ACC112 (cell line): ENCODE measurements around the gene TMEM9B.
A peak's percentile ranks its signal among the peaks of the same experiment; 100 is the strongest.

ENCODE experiments used
- H2AFZ ChIP-seq: fragments of 200-600 bp; sonication (generic); one replicate; pipeline ENCODE4 v1.6.0; 2017; ENCODE audit warnings: antibody characterized with exemption, low read length; ENCODE audit not compliant: unreplicated experiment
- H3K27ac ChIP-seq: fragments of 200-600 bp; sonication (generic); 2 replicates; pipeline ENCODE4 v1.5.1; 2014; ENCODE audit warnings: low read depth, mild to moderate bottlenecking, antibody characterized with exemption, low read length, moderate library complexity
- H3K27me3 ChIP-seq: fragments of 200-600 bp; sonication (generic); 2 replicates; pipeline ENCODE4 v1.6.1; 2014; ENCODE audit warnings: mild to moderate bottlenecking, antibody characterized with exemption, low read length, moderate library complexity, mixed read lengths; ENCODE audit not compliant: insufficient read depth
- H3K36me3 ChIP-seq: fragments of 200-600 bp; sonication (generic); 2 replicates; pipeline ENCODE4 v1.6.1; 2016; ENCODE audit warnings: mild to moderate bottlenecking, antibody characterized with exemption, low read length, moderate library complexity, mixed read lengths; ENCODE audit not compliant: insufficient read depth
- H3K4me1 ChIP-seq: fragments of 200-600 bp; sonication (generic); one replicate; pipeline ENCODE4 v1.6.1; 2016; ENCODE audit warnings: low read length, mixed read lengths; ENCODE audit not compliant: insufficient read depth, unreplicated experiment, control insufficient read depth
- H3K4me3 ChIP-seq: fragments of 200-600 bp; sonication (generic); 2 replicates; pipeline ENCODE4 v1.5.1; 2014; ENCODE audit warnings: mild to moderate bottlenecking, low read depth, low read length
- H3K79me2 ChIP-seq: fragments of 200-600 bp; sonication (generic); one replicate; pipeline ENCODE4 v1.6.0; 2016; ENCODE audit warnings: low read length; ENCODE audit not compliant: control insufficient read depth, unreplicated experiment, insufficient read depth

The TMEM9B gene

DNA sequence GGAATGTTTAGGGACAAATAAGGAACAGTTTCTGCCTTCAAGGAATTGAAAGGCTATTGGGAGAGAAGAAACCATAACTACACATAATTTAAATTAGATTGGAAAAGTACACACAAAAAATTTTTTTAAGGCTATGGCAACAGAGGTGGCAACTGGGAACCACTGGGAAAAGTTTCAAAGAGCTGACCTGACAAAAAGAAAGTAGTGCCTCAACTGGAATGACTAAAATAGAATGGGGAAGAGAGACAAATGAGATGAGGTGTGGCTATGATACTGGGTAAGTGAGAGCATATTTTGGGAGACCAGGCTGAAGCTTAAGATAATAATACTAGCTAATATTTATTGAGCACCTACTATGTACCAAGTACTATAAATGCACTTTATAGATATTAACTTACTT lies 56.1 kb downstream of the TMEM9B start:
- peaks cover 13% of the 10 kb centered on the region for H3K79me2 ChIP-seq
- no peak overlapping the region for H3K27ac ChIP-seq
- no peaks in the 10 kb centered on the region for H3K36me3 ChIP-seq
- no peak overlapping the region for H2AFZ ChIP-seq
- no peak overlapping the region for H3K4me3 ChIP-seq
- H3K27me3 ChIP-seq: no peaks in the 10 kb centered on the region
- peaks cover 29% of the 10 kb centered on the region for H3K4me1 ChIP-seq

DNA sequence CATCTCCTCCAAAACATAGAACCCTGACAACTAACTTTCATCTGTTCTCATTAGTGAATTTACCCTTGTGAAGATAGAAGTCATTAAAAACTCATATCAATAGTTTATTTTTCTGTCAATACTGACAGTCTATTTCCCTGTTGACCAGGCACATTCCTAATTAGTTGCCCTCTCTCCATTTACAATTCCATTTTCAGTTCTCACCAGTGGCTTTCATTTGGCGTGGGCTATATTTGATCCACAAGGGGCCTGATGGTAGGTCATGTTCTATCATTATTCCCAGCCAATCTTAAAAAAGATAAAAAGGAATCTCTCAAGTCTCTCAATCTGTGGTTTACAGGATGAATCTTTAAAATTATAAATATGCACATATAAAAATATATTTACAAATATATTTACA lies 57.1 kb downstream of the TMEM9B start:
- Histone ChIP-seq H3K27me3 (no peaks in the 10 kb centered on the region), H3K36me3 (no peaks in the 10 kb centered on the region), H3K27ac (peak overlapping the region; percentile 77), H2AFZ (peak overlapping the region; percentile 80), H3K79me2 (peaks cover 7% of the 10 kb centered on the region), H3K4me1 (peaks cover 26% of the 10 kb centered on the region), H3K4me3 (peak overlapping the region; percentile 66)

DNA sequence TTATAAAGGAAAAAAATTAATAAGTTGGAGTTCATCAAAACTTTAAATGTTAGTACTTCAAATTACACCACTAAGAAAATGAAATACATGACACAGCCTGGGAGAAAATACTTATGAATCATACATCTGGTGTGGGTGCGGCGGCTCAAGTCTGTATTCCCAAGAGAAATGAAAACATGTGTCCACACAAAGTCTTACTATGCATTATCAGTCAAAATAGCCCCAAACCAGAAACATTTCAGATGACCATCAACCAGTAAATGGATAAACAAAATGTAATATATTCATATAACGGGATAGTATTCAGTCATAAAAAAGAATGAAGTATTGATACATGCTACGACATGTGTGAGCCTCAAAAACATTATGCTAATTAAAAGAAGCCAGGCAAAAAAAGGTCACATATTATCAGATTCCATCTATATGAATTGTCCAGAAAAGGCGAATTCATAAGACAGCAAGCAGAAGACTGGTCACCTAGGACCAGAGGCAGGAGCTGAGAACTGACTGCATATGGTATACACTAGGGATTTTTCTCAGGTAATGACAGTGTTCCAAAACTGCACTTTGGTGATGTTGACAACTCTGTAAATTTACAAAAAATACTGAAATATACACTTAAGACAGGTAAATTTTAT lies 58.6 kb downstream of the TMEM9B start:
- H3K79me2 ChIP-seq: no peaks in the 10 kb centered on the region
- H3K4me3 ChIP-seq: peak overlapping the region; percentile 37
- no peaks in the 10 kb centered on the region for H3K36me3 ChIP-seq
- peaks cover 26% of the 10 kb centered on the region for H3K4me1 ChIP-seq
- H3K27me3 ChIP-seq: no peaks in the 10 kb centered on the region
- H3K27ac ChIP-seq: peak overlapping the region; percentile 77
- no peak overlapping the region for H2AFZ ChIP-seq

DNA sequence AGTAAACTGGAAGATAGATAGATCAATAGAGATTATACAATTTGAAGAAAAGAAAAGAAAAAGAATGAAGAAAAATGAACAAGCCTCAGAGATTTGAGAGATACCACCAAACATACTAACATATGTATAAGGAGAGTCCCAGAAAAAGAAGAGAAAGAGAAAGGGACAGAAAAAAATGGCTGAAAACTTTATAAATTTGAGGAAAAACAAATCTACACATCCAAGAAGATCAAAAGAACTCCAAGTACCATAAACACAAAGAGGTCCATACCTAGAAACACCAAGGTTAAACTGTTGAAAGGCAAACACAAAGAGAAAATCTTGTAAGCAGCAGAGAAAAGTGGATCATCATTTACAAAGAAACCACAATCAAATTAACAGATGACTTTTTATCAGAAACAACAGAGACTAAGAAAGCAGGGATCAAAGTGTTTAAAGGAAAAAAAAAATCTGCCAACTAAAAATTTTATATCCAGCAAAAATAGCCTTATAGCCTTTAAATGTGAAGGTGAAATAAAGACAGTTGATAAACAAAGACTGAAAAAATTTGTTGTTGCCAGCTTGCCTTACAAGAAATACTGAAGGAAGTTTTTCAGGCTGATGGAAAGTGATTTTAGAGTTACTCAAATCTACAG lies 65.0 kb downstream of the TMEM9B start:
- H2AFZ ChIP-seq: no peak overlapping the region
- H3K4me1 ChIP-seq: no peaks in the 10 kb centered on the region
- H3K79me2 ChIP-seq: no peaks in the 10 kb centered on the region
- no peaks in the 10 kb centered on the region for H3K36me3 ChIP-seq
- H3K27ac ChIP-seq: no peak overlapping the region
- no peaks in the 10 kb centered on the region for H3K27me3 ChIP-seq
- H3K4me3 ChIP-seq: no peak overlapping the region
